Smooth muscle cell (in vitro differentiated cells): Measurements from ENCODE around the gene WSB2. TPM values are rescaled to one million over a fixed set of nuclear protein-coding genes. Genes with fewer than 3 reads are reported as not detected.
A peak's percentile ranks its signal among the peaks of the same experiment; 100 is the strongest.

ENCODE experiments used
- DNase-seq: peaks from one replicate; lab custom pipeline; 2025; ENCODE audit not compliant: unreplicated experiment; lab: John Stamatoyannopoulos, UW
- H2AFZ ChIP-seq: fragments of 200-600 bp; sonication (generic); 2 replicates; pipeline ENCODE4 v1.6.0; 2016; ENCODE audit warnings: antibody characterized with exemption, low read depth, mild to moderate bottlenecking
- H3F3A ChIP-seq: fragments of 200-600 bp; sonication (generic); 2 replicates; pipeline ENCODE4 v1.6.0; 2017; ENCODE audit warnings: antibody characterized with exemption, low read depth
- H3K27ac ChIP-seq: fragments of 200-600 bp; sonication (generic); 2 replicates; pipeline ENCODE4 v1.5.1; 2016; ENCODE audit warnings: low read depth, mild to moderate bottlenecking
- H3K27me3 ChIP-seq: fragments of 200-600 bp; sonication (generic); 2 replicates; pipeline ENCODE4 v1.6.1; 2016; ENCODE audit warnings: low read depth, mild to moderate bottlenecking
- H3K36me3 ChIP-seq: fragments of 200-600 bp; sonication (generic); 2 replicates; pipeline ENCODE4 v1.5.1; 2016; ENCODE audit warnings: low read depth
- H3K4me1 ChIP-seq: fragments of 200-600 bp; sonication (generic); 2 replicates; pipeline ENCODE4 v1.5.1; 2016; ENCODE audit warnings: low read depth
- H3K4me2 ChIP-seq: fragments of 200-600 bp; sonication (generic); 2 replicates; pipeline ENCODE4 v1.6.0; 2016; ENCODE audit warnings: mild to moderate bottlenecking
- H3K4me3 ChIP-seq: fragments of 200-600 bp; sonication (generic); 2 replicates; pipeline ENCODE4 v1.5.1; 2016; ENCODE audit warnings: mild to moderate bottlenecking
- H3K79me2 ChIP-seq: fragments of 200-600 bp; sonication (generic); 2 replicates; pipeline ENCODE4 v1.6.0; 2016; ENCODE audit warnings: low read depth, mild to moderate bottlenecking
- H3K9ac ChIP-seq: fragments of 200-600 bp; sonication (generic); 2 replicates; pipeline ENCODE4 v1.6.0; 2016; ENCODE audit warnings: low read depth
- H3K9me3 ChIP-seq: fragments of 200-600 bp; sonication (generic); replicated peaks from 2 replicates; pipeline ENCODE4 v1.5.1; 2016; ENCODE audit warnings: low read depth
- H4K20me1 ChIP-seq: fragments of 200-600 bp; sonication (generic); 2 replicates; pipeline ENCODE4 v1.6.0; 2016; ENCODE audit warnings: low read depth
- CTCF ChIP-seq: fragments of 200-600 bp; sonication (generic); IDR thresholded peaks from 2 replicates; pipeline ENCODE4 v1.5.1; 2017; ENCODE audit warnings: borderline replicate concordance, mild to moderate bottlenecking, antibody characterized with exemption; ENCODE audit not compliant: insufficient read depth, poor library complexity, severe bottlenecking
- WGBS: methylation state at CpG from one replicate; pipeline ENCODE4 v1.1.7; 2016; ENCODE audit warnings: low lambda C conversion rate; 5-methylcytosine and 5-hydroxymethylcytosine counted together
- polyA plus RNA-seq: library from polyadenylated mRNA; unstranded; fragments of >200 nt; fragmentation: Nextera tagmentation; extraction: Ambion mirVana; gene quantifications from 2 replicates; pipeline ENCODE4 v1.2.1, GENCODE V29; 2016
- total RNA-seq: library from RNA; depleted of rRNA; stranded (reverse); fragments of >200 nt; gene quantifications from 2 replicates; pipeline ENCODE4 v1.2.3, GENCODE V29; 2014

The WSB2 gene
- total and polyA plus RNA-seq, 2 experiments from 2014 or later: 48.1 to 78.2 TPM

GRCh38 chr12:118060301-118061010, 523 bp downstream of the WSB2 start:
- Histone ChIP-seq H4K20me1 (no peaks in the 10 kb centered on the region), H3K9me3 (no peaks in the 10 kb centered on the region), H3K4me1 (peaks cover 29% of the 10 kb centered on the region), H3K27me3 (no peaks in the 10 kb centered on the region), H3F3A (peaks cover 12% of the 10 kb centered on the region), H3K27ac (peak overlapping the region; percentile 91), H3K4me2 (peak overlapping the region; percentile 95), H3K36me3 (no peaks in the 10 kb centered on the region), H2AFZ (peak overlapping the region; percentile 5), H3K9ac (peak overlapping the region; percentile 97), H3K4me3 (peak overlapping the region; percentile 91), H3K79me2 (peaks cover 47% of the 10 kb centered on the region)
- under 1% methylated on average over 17 of the region's 46 CpGs for WGBS
- peak; percentile 46 for DNase-seq
- TF ChIP-seq CTCF: no peak

- no peak for TF ChIP-seq CTCF
- Histone ChIP-seq H3K27ac (peak overlapping the region; percentile 91), H3K4me2 (peak overlapping the region; percentile 95), H3K9me3 (no peaks in the 10 kb centered on the region), H3K9ac (peak overlapping the region; percentile 97), H3K4me1 (peaks cover 29% of the 10 kb centered on the region), H3K36me3 (no peaks in the 10 kb centered on the region), H3K27me3 (no peaks in the 10 kb centered on the region), H3K4me3 (peak overlapping the region; percentile 91), H2AFZ (peak overlapping the region; percentile 5), H3K79me2 (peaks cover 55% of the 10 kb centered on the region), H3F3A (peaks cover 12% of the 10 kb centered on the region), H4K20me1 (peaks cover 4% of the 10 kb centered on the region)
- no peak for DNase-seq
- 17% methylated on average over 11 of the region's 11 CpGs for WGBS
Measured at GRCh38 chr12:118059341-118060191, 1.4 kb downstream of the WSB2 start.

- TF ChIP-seq CTCF: no peak
- Histone ChIP-seq H4K20me1 (peaks cover 4% of the 10 kb centered on the region), H3F3A (peaks cover 12% of the 10 kb centered on the region), H3K79me2 (peaks cover 60% of the 10 kb centered on the region), H3K9me3 (no peaks in the 10 kb centered on the region), H3K36me3 (no peaks in the 10 kb centered on the region), H3K4me1 (peaks cover 24% of the 10 kb centered on the region), H3K27ac (peak overlapping the region; percentile 91), H3K4me3 (no peak overlapping the region), H3K27me3 (no peaks in the 10 kb centered on the region), H3K9ac (no peak overlapping the region), H2AFZ (no peak overlapping the region), H3K4me2 (no peak overlapping the region)
- WGBS: 98% methylated on average over 8 of the region's 8 CpGs
- no peak for DNase-seq
Measured at GRCh38 chr12:118058881-118059280, 2.1 kb downstream of the WSB2 start.
